ENCODE results near the gene PVALEF.

PVALEF gene

GRCh38 chr17:81180836-81181810, 15.8 kb downstream of the PVALEF start:
- DNase-seq (ENCODE audit: low read depth in 1 of 2, low spot score in 1 of 2): no peak

- no peak for DNase-seq (ENCODE audit: low read depth in 1 of 2, low spot score in 1 of 2)
These were observed 16.5 kb downstream of the PVALEF start for GRCh38 chr17:81181811-81182185.

GRCh38 chr17:81182596-81182995, 17.3 kb downstream of the PVALEF start:
- DNase-seq (ENCODE audit: low read depth in 1 of 2, low spot score in 1 of 2): no peak

- no peak for DNase-seq (ENCODE audit: low read depth in 1 of 2, low spot score in 1 of 2)
These were observed 18.0 kb downstream of the PVALEF start for GRCh38 chr17:81183316-81183715.

- DNase-seq (ENCODE audit: low read depth in 1 of 2, low spot score in 1 of 2): no peak
These were observed 18.5 kb downstream of the PVALEF start for GRCh38 chr17:81183807-81184206.

- no peak for DNase-seq (ENCODE audit: low read depth in 1 of 2, low spot score in 1 of 2)
These were observed 19.2 kb downstream of the PVALEF start for GRCh38 chr17:81184555-81184954.

GRCh38 chr17:81186203-81186602, 20.9 kb downstream of the PVALEF start:
- DNase-seq (ENCODE audit: low read depth in 1 of 2, low spot score in 1 of 2): no peak

GRCh38 chr17:81187120-81187519, 21.8 kb downstream of the PVALEF start:
- no peak for DNase-seq (ENCODE audit: low read depth in 1 of 2, low spot score in 1 of 2)

GRCh38 chr17:81187586-81188490, 22.5 kb downstream of the PVALEF start:
- no peak for DNase-seq (ENCODE audit: low read depth in 1 of 2, low spot score in 1 of 2)

GRCh38 chr17:81188491-81188840, 23.2 kb downstream of the PVALEF start:
- DNase-seq (ENCODE audit: low read depth in 1 of 2, low spot score in 1 of 2): no peak

GRCh38 chr17:81189016-81189415, 23.7 kb downstream of the PVALEF start:
- no peak for DNase-seq (ENCODE audit: low read depth in 1 of 2, low spot score in 1 of 2)

GRCh38 chr17:81189670-81190530, 24.6 kb downstream of the PVALEF start:
- DNase-seq (ENCODE audit: low read depth in 1 of 2, low spot score in 1 of 2): no peak

GRCh38 chr17:81190591-81190990, 25.3 kb downstream of the PVALEF start:
- DNase-seq (ENCODE audit: low read depth in 1 of 2, low spot score in 1 of 2): no peak

- no peak for DNase-seq (ENCODE audit: low read depth in 1 of 2, low spot score in 1 of 2)
These were observed 25.8 kb downstream of the PVALEF start for GRCh38 chr17:81191116-81191515.

GRCh38 chr17:81191646-81192045, 26.3 kb downstream of the PVALEF start:
- no peak for DNase-seq (ENCODE audit: low read depth in 1 of 2, low spot score in 1 of 2)

- DNase-seq (ENCODE audit: low read depth in 1 of 2, low spot score in 1 of 2): no peak
These were observed 27.2 kb downstream of the PVALEF start for GRCh38 chr17:81192386-81193050.

- DNase-seq (ENCODE audit: low read depth in 1 of 2, low spot score in 1 of 2): no peak
These were observed 27.7 kb downstream of the PVALEF start for GRCh38 chr17:81193051-81193410.

GRCh38 chr17:81193470-81194224, 28.3 kb downstream of the PVALEF start:
- no peak for DNase-seq (ENCODE audit: low read depth in 1 of 2, low spot score in 1 of 2)

GRCh38 chr17:81194225-81194760, 29.0 kb downstream of the PVALEF start:
- no peak for DNase-seq (ENCODE audit: low read depth in 1 of 2, low spot score in 1 of 2)

All from stimulated activated CD4-positive, alpha-beta T cell treated with anti-CD3 and anti-CD28 coated beads, Interleukin-15, amount 100 ng/mL, for 1 hour (primary cell).